CD4-positive, alpha-beta T cell treated with Interleukin-17A for 1 hour (primary cell): Measurements from ENCODE around the gene NCR2.

Experiments used
- DNase-seq: peaks from one replicate; pipeline ENCODE4 v3.0.0-alpha.2; 2020

Gene NCR2

DNA sequence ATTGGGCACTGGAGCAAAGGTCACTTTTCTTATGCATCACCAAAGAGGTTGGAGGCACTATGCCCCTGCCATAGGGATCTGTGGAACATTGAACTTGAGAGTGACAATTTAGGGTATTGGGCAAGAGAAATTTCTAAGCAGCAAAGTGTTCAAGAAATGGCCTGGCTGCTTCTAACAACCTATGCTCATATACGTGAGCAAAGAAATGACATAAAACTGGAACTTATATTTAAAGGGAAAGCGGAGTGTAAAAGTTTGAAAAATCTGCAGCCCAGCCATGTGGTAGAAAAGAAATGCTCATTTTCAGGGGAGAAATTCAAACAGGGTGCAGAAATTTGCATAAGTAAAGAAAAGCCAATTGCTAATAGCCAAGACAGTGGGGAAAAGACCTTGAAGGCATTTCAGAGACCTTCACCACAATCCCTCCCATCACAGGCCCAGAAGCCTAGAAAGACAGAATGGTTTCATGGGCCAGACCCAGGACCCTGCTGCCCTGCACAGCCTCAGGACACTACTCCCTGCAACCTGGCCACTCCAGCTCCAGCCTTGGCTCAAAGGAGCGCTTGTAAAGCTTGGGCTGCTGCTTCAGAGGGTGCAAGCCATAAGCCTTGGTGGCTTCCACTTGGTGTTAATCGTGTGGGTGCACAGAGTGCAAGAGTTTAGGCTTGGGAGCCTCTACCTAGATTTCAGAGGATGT, 24.4 kb downstream of the NCR2 start:
- DNase-seq: no peak

DNA sequence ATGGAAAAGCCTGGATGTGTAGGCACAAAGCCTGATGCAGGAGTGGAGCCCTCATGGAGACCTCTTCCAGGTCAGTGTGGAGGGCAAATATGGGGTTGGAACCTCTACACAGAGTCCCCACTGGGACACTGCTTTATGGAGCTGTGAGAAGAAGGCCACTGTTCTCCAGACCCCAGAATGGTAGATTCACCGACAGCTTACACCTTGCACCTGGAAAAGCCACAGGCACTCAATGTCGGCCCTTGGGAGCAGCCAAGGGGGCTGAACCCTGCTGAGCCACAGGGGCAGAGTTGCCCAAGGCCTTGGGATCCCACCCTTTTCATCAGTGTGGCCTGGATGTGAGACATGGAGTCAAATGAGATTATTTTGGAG, 24.9 kb downstream of the NCR2 start:
- no peak for DNase-seq

DNA sequence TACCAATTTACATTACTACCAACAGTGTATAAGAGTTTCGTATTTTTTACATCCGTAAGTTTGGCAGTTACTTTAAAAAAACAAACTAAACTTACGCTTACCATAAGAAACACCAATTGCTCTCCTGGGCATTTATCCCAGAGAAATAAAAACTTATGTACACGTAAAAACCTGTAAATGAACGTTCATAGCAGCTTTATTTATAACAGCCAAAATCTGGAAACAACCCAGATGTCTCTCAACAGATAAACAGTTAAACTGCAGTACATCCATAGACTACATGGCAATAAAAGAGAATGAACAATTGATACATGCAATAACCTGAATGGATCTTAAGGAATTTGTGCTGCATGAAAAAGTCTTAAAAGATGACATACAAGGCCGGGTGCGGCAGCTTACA, 30.7 kb downstream of the NCR2 start:
- no peak for DNase-seq

DNA sequence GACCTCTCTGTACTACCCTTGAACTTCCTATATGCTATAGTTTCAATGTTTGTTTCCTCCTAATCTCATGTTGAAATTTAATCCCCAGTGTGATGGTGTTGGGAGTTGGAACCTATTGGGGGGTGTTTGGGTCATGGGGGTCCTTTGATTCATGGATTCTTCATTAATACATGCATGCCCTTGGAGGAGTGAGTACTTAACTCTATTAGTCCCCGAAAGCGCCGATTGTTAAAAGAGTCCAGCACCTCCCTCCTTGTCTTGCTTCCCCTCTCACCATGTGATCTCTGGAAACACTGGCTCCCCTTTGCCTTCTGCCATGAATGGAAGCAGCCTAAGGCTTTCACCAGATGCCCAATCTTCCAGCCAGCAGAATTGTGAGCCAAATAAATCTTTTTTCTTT, 31.7 kb downstream of the NCR2 start:
- no peak for DNase-seq

DNA sequence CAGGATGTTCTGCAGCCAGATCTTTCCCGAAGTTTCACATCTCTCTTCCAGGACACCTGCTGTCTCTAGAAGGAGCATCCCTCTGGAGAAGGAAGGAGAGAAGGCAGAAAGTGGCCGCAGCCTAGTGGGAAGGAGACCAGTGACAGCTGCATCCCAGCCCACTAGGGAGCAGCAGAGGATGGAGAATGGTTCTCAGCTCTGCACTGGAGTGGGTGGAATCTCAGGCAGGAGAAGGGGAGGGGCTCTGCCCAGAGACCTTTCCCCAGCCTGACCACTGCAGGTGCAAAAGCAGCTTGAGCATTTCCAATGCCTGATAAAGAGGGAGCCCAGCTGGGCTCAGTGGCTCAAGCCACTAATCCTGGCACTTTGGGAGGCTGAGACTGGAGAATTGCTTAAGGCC, 32.3 kb downstream of the NCR2 start:
- no peak for DNase-seq

DNA sequence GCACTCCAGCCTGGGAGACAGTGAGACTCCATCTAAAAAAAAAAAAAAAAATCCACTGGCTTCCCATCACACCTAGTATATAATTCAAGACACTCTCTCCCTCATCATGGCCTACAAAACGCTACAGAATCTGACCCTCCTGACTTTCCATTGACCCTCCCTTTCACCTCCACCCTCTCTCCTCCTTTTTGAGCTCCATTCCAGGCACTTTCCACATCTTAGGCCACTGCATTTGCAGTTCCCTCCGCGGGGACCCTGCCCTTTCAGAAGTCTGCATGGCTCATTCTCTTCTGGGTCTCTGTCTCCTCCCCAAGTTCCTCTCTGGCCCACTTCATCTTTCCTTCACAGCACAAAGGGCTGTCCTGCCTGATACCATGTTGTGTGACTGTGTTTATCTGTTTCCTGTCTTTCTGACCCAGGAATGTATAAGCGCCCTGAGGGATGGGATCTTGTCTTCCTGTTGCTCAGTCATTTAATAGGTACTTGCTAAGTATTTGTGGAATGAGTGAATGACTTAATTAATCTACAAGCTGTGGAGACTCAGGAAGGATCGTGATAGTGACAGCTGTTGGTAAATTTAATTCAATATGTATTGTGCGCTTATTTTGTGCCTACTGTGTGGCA, 35.2 kb downstream of the NCR2 start:
- no peak for DNase-seq

DNA sequence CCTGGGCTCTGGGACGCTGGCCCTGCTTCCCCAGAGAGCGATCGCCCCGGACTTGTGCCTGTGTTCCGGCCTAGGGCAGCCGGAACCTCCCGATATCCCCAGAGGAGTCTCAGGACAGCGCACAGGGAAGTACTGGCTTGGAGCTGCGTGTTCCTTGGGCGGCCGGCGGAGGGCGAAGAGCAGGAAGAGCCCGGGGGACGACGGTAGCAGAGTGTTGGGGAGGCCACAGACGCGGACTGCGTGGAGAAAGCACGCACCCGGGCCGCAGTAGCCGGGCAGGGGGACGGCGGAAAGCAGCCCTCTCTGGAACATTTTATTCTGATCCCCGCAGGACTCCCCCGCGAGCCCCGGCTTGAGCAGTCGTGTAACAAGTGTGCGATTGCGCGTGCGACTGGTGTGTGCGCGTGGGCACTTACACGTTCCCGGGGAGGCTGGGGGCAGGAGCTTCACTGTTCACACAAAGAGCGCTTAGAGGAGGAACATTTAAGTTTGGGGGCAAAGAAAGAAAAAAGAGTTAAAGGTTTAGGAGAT, 36.1 kb downstream of the NCR2 start:
- DNase-seq: no peak

DNA sequence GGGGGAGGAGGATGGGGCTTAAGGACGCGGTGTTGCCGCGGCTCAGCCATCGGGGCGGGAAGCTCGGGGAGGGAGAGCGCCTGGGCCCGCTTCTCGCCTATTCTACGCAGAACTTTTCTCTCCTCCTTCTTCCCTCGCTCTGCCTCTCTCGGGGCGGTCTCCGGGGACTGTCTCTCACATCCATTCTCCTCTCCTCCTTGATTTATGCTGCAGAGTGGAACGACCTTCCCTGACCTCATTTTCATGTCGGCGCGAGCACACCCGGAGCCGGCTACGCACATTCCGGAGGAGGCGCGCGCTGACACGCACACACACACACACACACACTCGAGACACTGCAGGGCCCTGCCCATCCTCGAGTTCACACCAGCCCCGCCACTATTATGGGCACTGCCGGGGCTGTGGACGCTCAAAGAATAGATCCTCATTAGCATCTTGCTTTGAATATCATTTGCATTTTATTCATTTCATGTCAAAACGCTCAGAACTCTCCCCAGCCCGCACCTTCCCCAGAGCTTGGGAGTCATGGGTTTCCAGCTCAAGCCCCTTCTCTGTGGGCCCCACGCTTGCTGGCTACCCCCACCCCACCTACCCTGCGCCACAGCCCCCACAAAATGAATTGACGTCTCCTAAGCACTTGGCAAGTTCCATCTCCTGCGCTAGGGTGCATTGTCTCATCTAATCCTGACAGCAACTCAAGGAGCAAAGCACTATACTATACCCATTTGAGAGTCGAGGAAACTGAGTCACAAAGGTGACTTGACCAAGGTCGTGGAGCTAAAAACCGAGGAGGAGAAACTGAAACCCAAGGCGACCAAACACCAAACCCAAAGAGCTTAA, 36.8 kb downstream of the NCR2 start:
- peak; percentile 10 for DNase-seq

DNA sequence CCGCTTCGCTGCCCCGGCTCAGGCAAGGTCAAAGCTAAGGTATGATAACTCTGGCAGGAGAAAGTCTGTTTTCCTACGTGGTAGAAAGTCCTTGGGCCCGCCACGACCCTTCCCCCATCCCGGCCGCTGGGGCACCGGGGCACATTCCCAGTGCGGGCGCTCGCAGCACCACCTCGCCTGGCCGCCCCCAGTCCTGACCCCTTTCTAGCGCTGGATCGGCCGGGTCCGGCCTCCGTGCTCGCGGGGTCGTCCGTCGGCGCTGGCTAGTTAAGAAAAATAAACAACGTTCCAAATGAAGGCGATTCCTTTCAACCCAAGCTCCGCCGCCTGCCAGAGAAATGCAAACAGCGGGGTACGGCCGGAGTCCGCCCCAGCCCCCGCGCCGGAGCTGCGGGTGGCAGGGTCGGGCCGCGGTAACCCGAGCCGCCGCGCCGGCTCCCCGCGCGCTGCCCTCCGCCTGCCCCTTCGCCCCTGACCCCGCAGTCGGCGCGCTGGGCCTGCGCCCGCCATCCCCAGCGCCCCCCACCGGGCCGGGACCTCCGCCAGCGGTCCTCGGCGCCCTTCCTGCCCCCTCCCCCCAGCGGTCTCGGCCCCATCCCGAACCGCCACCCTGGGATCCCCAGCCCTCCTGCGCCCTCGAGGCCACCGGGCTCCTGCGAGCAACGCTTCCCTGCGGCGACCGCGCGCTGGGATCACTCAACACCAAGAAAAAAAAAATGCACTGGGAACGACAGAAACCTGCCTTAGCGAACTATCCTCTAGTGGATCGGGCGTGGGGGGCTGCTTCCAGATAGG, 37.6 kb downstream of the NCR2 start:
- DNase-seq: no peak

DNA sequence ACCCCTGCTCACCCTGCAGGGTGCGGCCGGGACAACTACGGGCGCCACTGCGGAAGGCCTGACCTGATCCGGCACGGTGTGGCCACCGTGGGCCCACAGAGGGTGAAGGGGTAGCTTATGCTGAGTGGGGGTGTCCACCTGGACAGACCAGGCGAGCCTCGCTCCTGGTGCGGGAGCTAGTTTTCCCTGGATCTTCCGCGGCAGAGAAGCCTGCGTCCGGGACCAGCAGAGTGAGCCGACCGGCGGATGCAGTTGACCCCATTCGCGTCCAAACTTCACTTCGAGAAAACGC, 38.2 kb downstream of the NCR2 start:
- DNase-seq: no peak

DNA sequence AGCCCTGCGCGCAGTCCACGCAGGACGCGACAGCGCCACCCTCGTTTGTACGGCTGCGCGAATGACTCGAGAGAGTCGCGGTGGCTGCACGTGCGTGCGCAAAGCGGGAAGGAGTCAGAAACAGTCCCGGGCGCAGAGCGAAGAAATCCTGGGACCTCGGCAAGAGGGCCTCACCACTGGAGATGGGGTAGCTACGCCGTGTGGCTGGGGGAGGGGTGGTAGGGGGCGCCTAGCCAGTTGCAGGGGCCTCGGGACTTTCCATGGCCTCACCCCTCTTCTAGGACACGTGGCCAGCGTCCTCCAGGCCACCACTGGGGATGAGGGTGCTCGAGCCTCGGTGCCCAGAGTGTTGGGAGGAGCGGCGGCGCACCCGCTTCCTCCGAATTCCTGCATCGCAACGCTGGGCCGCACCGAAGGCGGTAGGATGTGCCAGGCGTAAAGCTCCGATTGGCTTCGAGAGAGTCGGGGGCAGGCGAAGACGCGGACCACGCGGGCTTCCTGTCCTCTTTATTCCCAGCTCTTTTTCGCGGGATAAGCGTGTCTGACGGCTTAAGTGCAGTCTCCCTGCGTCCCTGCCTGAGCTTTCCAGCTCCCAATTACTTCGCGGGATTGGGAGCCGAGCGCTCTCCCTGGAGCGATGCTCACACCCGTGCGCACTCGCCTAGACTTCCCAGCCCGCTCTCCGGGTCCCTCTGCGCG, 38.7 kb downstream of the NCR2 start:
- no peak for DNase-seq

DNA sequence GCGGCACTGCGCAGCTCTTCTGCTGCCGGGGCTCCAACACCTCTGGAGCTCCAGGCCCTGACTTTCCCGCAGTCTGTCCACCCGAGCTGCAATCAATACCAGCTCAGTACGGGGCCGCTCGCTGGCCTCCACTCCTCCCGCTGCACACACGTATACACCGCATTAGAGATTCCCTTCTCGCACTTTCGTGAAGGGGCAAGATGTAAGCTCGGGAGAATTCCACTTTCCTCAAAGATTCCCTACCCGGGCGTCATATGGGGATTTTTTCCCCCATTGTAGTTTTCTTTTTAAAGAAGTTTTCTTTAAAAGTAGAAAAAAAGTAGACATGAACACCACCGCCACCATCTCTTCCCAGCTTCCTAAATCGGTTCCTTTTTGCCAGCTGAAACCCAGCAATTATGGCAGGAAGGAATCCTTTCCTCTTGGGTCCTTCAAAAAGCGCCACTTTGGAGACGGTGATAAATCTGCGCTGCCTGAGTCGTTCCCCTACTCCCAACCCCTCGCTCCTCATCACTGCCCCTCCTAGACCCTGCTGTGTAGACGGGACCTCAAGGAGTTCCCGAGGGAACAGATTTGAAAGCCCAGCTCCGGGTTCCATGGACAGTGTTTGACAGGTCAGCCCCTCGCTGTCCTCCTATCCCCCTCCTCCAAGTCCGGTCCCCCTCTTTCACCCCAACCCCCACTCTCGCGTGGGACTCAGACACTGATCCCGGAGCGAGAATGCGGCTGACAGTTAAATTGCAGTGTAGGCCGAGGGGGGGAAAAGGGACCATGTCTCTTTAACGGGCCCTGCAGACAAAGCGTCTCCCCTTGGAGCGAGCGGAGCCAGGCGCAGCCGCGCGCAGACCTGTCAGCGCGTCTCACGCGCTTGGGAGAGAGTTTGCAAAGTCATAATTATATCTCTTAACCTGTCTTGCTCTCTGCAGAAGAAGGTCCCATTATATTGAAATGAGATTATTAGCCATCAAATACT, 39.5 kb downstream of the NCR2 start:
- no peak for DNase-seq

DNA sequence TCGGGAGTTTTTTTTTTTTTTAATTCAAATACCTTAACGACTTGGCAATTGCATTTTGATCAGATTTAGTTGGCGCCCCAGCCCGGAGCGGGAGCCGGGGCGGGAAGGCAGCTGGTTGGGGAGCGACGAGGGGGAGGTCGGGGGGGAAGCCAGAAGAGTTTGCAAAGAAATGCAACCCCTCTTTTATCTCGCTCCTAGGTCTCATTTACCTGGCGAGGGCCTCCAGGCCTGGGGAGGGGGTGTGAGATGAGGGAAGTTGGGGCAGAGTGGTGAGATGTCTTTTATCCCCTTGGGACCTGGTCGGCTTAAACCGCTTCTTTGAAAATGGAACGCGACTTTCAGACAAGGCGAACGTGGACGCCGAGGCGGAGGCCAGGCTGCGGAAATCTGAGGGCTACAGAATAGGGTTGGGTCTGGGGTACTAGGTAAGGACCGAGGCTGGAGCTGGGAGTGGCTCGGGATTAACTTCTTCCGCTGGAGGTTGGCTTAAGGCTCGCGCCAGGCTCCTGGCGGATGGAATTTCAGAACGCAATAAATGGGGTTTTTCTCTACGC, 40.3 kb downstream of the NCR2 start:
- no peak for DNase-seq

DNA sequence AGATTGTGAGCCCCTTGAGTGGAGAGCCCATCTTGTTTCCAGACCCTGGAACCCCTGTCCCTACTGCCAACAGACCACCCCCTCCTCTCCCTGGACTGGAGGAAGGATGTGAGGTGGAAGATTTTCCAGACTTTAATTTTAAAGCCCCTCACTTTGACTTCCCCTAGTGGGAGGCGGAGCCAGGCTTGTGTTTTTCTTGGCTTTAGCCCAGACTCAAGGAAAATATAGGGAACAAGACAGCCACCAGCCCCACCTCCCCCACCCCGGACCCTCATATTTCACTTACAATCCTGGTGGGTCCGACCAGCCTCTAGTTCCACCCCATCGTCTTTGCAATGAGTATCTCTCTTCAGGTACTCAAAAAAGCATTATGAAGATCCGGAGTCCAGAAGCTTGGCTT, 40.8 kb downstream of the NCR2 start:
- no peak for DNase-seq

DNA sequence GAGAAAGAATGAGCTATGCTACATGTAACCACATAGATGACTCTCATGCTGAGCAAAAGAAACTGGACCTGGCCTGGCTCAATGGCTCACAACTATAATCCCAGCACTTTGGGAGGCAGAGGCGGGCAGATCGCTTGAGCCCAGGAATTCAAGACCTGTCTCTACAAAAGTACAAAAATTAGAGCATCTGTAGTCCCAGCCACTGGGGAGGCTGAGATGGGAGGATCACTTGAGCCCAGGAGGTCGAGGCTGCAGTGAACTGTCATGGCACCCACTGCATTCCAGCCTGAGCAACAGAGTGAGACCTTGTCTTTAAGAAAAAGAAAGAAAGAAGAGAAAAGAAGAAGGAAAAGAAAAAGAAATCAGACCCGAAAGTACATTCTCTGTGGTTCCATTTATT, 41.7 kb downstream of the NCR2 start:
- DNase-seq: no peak

DNA sequence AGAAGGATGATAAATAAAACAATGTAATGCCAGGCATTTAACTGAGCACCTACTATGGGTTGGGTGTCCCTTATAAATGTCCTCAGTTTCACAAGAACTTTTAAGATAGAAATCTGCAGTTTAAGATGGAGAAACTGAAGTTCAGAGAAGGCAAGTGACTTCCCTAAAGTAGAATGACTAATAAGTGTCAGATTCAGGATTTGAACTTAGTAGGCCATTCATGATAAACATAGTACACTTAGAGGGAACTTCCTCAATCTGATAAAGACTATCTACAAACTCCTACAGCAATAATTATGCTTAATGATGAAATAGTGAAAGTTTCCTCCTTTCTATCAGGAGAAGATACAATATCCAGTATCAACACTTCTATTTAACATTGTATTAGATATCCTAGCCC, 43.9 kb downstream of the NCR2 start:
- no peak for DNase-seq

DNA sequence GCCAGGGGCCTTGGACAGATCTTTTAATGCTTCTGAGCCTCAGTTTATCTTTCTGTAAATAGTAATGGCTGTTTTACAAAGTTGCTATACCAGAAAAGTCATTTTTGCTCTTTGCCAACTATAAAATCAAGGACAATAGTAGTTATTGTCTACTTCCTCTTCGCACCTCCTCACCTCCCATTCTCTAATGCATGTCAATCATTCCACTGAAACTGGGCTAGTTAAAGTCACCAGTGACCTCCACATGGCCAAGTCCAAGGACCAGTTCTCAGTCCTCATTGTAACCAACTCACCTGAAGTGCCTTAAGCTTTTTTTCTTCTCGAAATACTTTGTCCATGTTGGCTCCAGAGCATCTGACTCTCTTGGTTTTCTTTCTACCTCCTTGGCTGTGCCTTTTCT, 51.2 kb downstream of the NCR2 start:
- no peak for DNase-seq

DNA sequence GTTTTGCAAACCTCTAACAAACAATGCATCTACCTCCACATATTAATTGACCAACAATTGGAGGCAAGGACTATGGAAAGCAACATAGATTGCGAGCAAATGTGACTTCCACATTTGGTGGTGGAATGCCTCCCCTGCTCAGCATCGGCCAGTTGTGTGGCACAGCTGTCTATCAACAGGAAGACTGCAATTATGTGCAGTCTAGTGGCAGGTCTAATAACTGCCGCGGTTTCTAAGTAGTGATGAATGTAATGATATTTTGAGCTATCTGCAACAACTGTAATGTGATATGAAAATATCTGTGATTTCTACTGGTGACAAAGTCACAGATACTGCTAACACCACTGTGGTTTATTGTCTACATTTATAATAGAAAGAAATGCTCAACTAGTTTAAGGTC, 56.8 kb downstream of the NCR2 start:
- DNase-seq: no peak

DNA sequence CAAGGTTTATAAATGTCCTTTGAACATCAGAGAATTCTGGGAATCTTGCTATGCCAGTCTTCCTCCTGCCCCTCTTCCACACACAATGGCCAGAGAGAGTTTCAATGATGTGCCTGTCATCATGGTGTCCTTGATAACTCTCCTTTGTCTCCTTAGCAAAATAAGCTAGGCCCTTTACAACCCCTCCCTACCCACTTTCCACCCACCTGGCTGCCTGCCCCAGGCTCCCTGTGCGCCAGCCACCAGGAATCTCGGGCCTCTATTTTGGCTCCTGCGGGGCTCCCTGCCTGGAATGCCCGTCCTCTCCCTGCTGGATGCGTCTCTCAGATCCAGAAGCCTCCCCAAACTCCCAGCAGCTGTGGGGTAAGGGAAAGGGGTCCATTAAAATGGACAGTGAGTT, 60.9 kb downstream of the NCR2 start:
- no peak for DNase-seq

DNA sequence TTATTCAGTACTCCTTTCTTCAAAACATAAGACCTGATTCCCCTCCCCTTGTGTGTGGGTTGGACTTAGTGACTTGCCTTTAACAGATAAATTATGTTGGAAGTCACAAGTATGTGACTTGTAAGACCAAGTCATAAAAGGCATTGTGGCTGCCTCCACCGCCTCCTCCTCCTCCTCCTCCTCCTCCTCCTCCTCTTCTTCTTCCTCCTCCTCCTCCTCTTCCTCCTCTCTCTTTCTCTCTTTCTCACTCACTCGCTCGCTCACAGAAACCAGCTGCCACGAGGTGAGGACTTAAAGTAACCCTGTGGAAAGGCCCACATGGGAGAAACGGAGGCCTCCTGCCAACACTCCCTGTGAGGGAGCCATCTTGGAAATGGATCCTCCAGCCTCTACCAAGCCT, 64.0 kb downstream of the NCR2 start:
- no peak for DNase-seq
